Endothelial cell of umbilical vein (primary cell): ENCODE data around the gene CFAP61. TPM values are rescaled to one million over a fixed set of nuclear protein-coding genes. Genes with fewer than 3 reads are reported as not detected.

Experiments used
- BruUV-seq: library from RNA; stranded (reverse); fragments of 400-500 nt; replicated peaks from 2 replicates; lab custom pipeline; 2021; lab: Mats Ljungman, UMichigan
- CTCF ChIA-PET: fragments of 300-600, 350-600 bp; sonication (Branson Sonifier 250); formaldehyde crosslinking; loops from one replicate; lab custom pipeline; 2021; ENCODE audit warnings: antibody characterized with exemption, inconsistent platforms; lab: Charles Lee
- POLR2A ChIA-PET: fragments of 300-600, 350-600 bp; sonication (Branson Sonifier 250); formaldehyde crosslinking; loops from one replicate; lab custom pipeline; 2021; ENCODE audit warnings: antibody characterized with exemption, inconsistent platforms; lab: Charles Lee
- DNase-seq: peaks from one replicate; pipeline ENCODE4 v3.0.0-alpha.2; 2011; ENCODE audit warnings: low read depth, low spot score
- FAIRE-seq: peaks from 2 replicates; lab custom pipeline; 2011; peaks lifted over from hg19 to GRCh38; lab: Jason Lieb, UNC
- H2AFZ ChIP-seq: 2 replicates; pipeline ENCODE4 v1.6.0; 2012; ENCODE audit warnings: low read depth, low read length, control low read depth, inconsistent platforms
- H3K27ac ChIP-seq: 2 replicates; pipeline ENCODE4 v1.5.1; 2011; ENCODE audit warnings: low read depth, mild to moderate bottlenecking, control low read depth, low read length, moderate library complexity; ENCODE audit not compliant: insufficient read depth
- H3K27me3 ChIP-seq, 2 experiments: 2 replicates each; pipeline versions ENCODE4 v1.6.0 to v1.6.1; 2011; ENCODE audit warnings: low read length in 2 of 2, mixed read lengths in 1 of 2; ENCODE audit not compliant: control insufficient read depth in 2 of 2, insufficient read depth in 2 of 2
- H3K36me3 ChIP-seq, 2 experiments: 2 replicates in 1 of 2; 3 replicates in 1 of 2; pipeline ENCODE4 v1.5.1; 2011; ENCODE audit warnings: low read length in 2 of 2, mild to moderate bottlenecking in 1 of 2, moderate library complexity in 1 of 2; ENCODE audit not compliant: control insufficient read depth in 2 of 2, insufficient read depth in 2 of 2; ENCODE audit errors: extremely low read depth in 1 of 2
- H3K4me1 ChIP-seq: 3 replicates; pipeline ENCODE4 v1.5.1; 2011; ENCODE audit warnings: mild to moderate bottlenecking, low read length; ENCODE audit not compliant: control insufficient read depth, insufficient read depth; ENCODE audit errors: extremely low read depth
- H3K4me2 ChIP-seq: 2 replicates; pipeline ENCODE4 v1.6.1; 2011; ENCODE audit warnings: low read length, control low read depth, mixed read lengths; ENCODE audit not compliant: insufficient read depth
- H3K4me3 ChIP-seq, 3 experiments: fragments of 200-600 bp in 1 of 3; sonication (generic), shearing (Covaris generic) in 1 of 3; replicated peaks in 1 of 3; 2 replicates each; pipeline ENCODE4 v1.5.1; 2011 to 2016; ENCODE audit warnings: control low read depth in 3 of 3, low read length in 3 of 3, mild to moderate bottlenecking in 2 of 3, inconsistent platforms in 1 of 3, low read depth in 1 of 3, moderate library complexity in 1 of 3; ENCODE audit not compliant: insufficient read depth in 1 of 3
- H3K79me2 ChIP-seq: 2 replicates; pipeline ENCODE4 v1.6.0; 2012; ENCODE audit warnings: low read length, inconsistent platforms; ENCODE audit not compliant: control insufficient read depth, insufficient read depth
- H3K9ac ChIP-seq: replicated peaks from 2 replicates; pipeline ENCODE3; 2011; ENCODE audit warnings: low read length, control low read depth; ENCODE audit not compliant: insufficient read depth; ENCODE audit errors: extremely low read depth
- H3K9me1 ChIP-seq: replicated peaks from 3 replicates; pipeline ENCODE4 v1.6.0; 2011; ENCODE audit warnings: mild to moderate bottlenecking, low read length; ENCODE audit not compliant: control insufficient read depth, insufficient read depth; ENCODE audit errors: extremely low read depth
- H3K9me3 ChIP-seq: replicated peaks from 2 replicates; pipeline ENCODE4 v1.5.1; 2012; ENCODE audit warnings: low read length, inconsistent platforms; ENCODE audit not compliant: control insufficient read depth, insufficient read depth
- H4K20me1 ChIP-seq: replicated peaks from 2 replicates; pipeline ENCODE3; 2011; ENCODE audit warnings: mild to moderate bottlenecking, low read length; ENCODE audit not compliant: control insufficient read depth, insufficient read depth; ENCODE audit errors: extremely low read depth
- EZH2 ChIP-seq: IDR thresholded peaks from 2 replicates; pipeline ENCODE4 v1.6.1; 2012; ENCODE audit warnings: borderline replicate concordance, low read depth, mild to moderate bottlenecking, moderate library complexity, low read length, inconsistent platforms; ENCODE audit not compliant: severe bottlenecking
- FOS ChIP-seq: IDR thresholded peaks from 2 replicates; pipeline ENCODE4 v1.6.1; 2011; ENCODE audit warnings: mild to moderate bottlenecking, low read length, moderate library complexity, borderline replicate concordance; ENCODE audit not compliant: insufficient read depth
- GATA2 ChIP-seq: IDR thresholded peaks from 2 replicates; pipeline ENCODE4 v1.7.0; 2011; ENCODE audit warnings: low read depth, mild to moderate bottlenecking, moderate library complexity, mixed read lengths, low read length; ENCODE audit not compliant: insufficient read length, insufficient read depth
- JUN ChIP-seq: IDR thresholded peaks from 2 replicates; pipeline ENCODE4 v1.6.1; 2011; ENCODE audit warnings: borderline replicate concordance, low read depth; ENCODE audit not compliant: insufficient read length, insufficient read depth
- MYC ChIP-seq: IDR thresholded peaks from one replicate; pipeline ENCODE4 v1.6.1; 2011; ENCODE audit warnings: mild to moderate bottlenecking, low read depth, low read length
- POLR2A ChIP-seq: IDR thresholded peaks from 2 replicates; pipeline ENCODE4 v1.6.1; 2012; ENCODE audit warnings: low read depth, mild to moderate bottlenecking, control low read depth, low read length
- POLR2AphosphoS5 ChIP-seq: IDR thresholded peaks from 2 replicates; pipeline ENCODE4 v1.6.1; 2012; ENCODE audit warnings: low read depth, mild to moderate bottlenecking, control low read depth, low read length, moderate library complexity; ENCODE audit not compliant: insufficient read depth
- dilution Hi-C: fragments of 300-500 bp; cut with MboI; formaldehyde crosslinking; loops from one replicate; pipeline ENCODE4 v1.15.0; 2019; ENCODE audit warnings: low sequenced_read_pairs; ENCODE audit not compliant: extremely low pct_ligation_motif_present
- intact Hi-C: fragments of 100-400 bp; cut with micrococcal nuclease; formaldehyde crosslinking; loops from one replicate; pipeline ENCODE4 v1.10.0; 2022
- polyA plus RNA-seq, 4 experiments: library from polyadenylated mRNA; depleted of rRNA in 3 of 4; stranded (reverse) in 3 of 4; unstranded in 1 of 4; fragments of >200 nt; gene quantifications; 2 replicates each; pipeline versions ENCODE4 v1.2.1 to v1.2.3, GENCODE V29; 2011 to 2012; ENCODE audit warnings: missing spikeins in 1 of 4
- total RNA-seq: library from RNA; stranded (reverse); gene quantifications from 2 replicates; pipeline ENCODE4 v1.2.3, GENCODE V29; 2021
- TF ChIP-seq, protein P1 (sequence below), 2 donors: IDR thresholded peaks; 1 replicate in 1 of 2; 2 replicates in 1 of 2; pipeline ENCODE4 v1.5.1; 2011; ENCODE audit warnings: low read length in 2 of 2, mild to moderate bottlenecking in 2 of 2, moderate library complexity in 2 of 2, control low read depth in 1 of 2, inconsistent platforms in 1 of 2, low read depth in 1 of 2; ENCODE audit not compliant: insufficient read depth in 1 of 2; ENCODE audit errors: extremely low read depth in 1 of 2
- TF ChIP-seq, protein P2 (sequence below): IDR thresholded peaks from 2 replicates; pipeline ENCODE4 v1.6.1; 2011; ENCODE audit not compliant: insufficient read depth, insufficient read length

CFAP61 gene
- total and polyA plus RNA-seq, 2 donors (not counting 3 experiments of a cell fraction or from before 2014, with no cell fraction given), result not detected

DNA sequence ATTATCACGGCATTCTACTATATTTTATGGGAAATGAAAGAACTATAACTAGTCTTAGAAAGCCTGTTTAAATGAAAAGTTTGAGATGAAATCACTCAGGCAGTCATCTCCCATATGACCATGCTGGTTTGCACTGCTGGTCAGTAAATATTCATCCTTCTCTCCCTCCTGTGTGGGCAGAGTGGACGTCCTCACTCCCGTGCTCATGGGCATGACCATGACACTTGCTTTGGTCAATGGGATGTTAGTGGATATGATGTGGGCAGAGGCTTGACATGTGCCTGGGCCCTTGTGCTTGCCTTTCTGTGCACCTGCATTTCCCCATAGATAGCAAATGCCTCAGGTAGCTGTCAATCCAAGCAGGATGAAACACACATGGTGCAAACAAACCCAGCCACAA lies 222.5 kb downstream of the CFAP61 start:
- BruUV-seq, result no TSS peak
- no peak overlapping the region for H3K4me3 ChIP-seq
- peaks cover 2 to 9% of the 10 kb centered on the region in 2 experiments for H3K27me3 ChIP-seq
- dilution Hi-C loops, result no loop called here
- DNase-seq (no peak), FAIRE-seq (no peak)
- no peaks in the 10 kb centered on the region for H3K79me2 ChIP-seq
- H3K4me1 ChIP-seq, result no peaks in the 10 kb centered on the region
- no peaks in the 10 kb centered on the region for H3K9me1 ChIP-seq
- no peaks in the 10 kb centered on the region for H4K20me1 ChIP-seq
- H3K9me3 ChIP-seq, result no peaks in the 10 kb centered on the region
- no peaks in the 10 kb centered on the region for H3K36me3 ChIP-seq
- POLR2A ChIA-PET, result no interaction called here
- H2AFZ ChIP-seq, result no peak overlapping the region
- H3K27ac ChIP-seq, result no peak overlapping the region
- intact Hi-C loops, result no loop called here
- H3K4me2 ChIP-seq, result no peak overlapping the region
- H3K9ac ChIP-seq, result no peak overlapping the region
- CTCF ChIA-PET, result interaction anchor here (1.4 kb wide), 1 partner anchor 8 kb away, joined by 5 read pairs; no protein-coding TSS in a partner anchor
- TF ChIP-seq, protein P1, sequence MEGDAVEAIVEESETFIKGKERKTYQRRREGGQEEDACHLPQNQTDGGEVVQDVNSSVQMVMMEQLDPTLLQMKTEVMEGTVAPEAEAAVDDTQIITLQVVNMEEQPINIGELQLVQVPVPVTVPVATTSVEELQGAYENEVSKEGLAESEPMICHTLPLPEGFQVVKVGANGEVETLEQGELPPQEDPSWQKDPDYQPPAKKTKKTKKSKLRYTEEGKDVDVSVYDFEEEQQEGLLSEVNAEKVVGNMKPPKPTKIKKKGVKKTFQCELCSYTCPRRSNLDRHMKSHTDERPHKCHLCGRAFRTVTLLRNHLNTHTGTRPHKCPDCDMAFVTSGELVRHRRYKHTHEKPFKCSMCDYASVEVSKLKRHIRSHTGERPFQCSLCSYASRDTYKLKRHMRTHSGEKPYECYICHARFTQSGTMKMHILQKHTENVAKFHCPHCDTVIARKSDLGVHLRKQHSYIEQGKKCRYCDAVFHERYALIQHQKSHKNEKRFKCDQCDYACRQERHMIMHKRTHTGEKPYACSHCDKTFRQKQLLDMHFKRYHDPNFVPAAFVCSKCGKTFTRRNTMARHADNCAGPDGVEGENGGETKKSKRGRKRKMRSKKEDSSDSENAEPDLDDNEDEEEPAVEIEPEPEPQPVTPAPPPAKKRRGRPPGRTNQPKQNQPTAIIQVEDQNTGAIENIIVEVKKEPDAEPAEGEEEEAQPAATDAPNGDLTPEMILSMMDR (IDR thresholded peaks at IDR 0.05; ENCODE audit: extremely low read depth in 1 of 2, insufficient read depth in 1 of 2, low read depth in 1 of 2, low read length in 2 of 2), result no peak

DNA sequence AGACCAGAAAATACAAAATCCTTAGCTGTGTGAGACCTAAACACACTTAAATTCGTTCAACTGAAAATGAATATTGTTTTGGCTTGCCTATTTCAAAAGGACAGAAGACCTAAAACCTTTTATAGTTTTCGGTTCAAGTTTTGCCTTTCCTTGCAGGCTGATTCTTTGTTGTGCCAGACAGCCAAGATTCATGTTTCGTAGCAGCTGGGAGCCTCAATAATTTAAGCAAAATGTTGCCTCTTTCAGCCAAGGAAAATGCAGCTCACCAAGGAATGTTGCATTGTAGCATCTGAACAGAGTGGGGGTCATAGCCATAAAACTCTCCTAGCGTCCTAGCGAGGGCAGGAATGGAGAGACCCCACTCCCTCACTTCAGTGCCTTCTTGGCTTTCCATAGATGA lies 223.3 kb downstream of the CFAP61 start:
- no peak for DNase-seq
- H3K79me2 ChIP-seq, result no peaks in the 10 kb centered on the region
- TF ChIP-seq, protein P2, sequence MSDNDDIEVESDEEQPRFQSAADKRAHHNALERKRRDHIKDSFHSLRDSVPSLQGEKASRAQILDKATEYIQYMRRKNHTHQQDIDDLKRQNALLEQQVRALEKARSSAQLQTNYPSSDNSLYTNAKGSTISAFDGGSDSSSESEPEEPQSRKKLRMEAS, result no peak
- TF ChIP-seq EZH2 (no peak), POLR2A (no peak), GATA2 (no peak), MYC (no peak), JUN (no peak), FOS (no peak), POLR2AphosphoS5 (no peak)
- TF ChIP-seq, protein P1 (IDR thresholded peaks at IDR 0.05; ENCODE audit: extremely low read depth in 1 of 2, insufficient read depth in 1 of 2, low read depth in 1 of 2, low read length in 2 of 2), result no peak
- H3K36me3 ChIP-seq, result no peaks in the 10 kb centered on the region
- no peak overlapping the region for H3K4me3 ChIP-seq
- H3K9ac ChIP-seq, result no peak overlapping the region
- H2AFZ ChIP-seq, result no peak overlapping the region
- H4K20me1 ChIP-seq, result no peaks in the 10 kb centered on the region
- no peak overlapping the region for H3K4me2 ChIP-seq
- dilution Hi-C loops, result no loop called here
- intact Hi-C loops, result no loop called here
- peaks cover 2 to 9% of the 10 kb centered on the region in 2 experiments for H3K27me3 ChIP-seq
- H3K9me1 ChIP-seq, result no peaks in the 10 kb centered on the region
- CTCF ChIA-PET, result interaction anchor here (1.2 to 1.4 kb wide), 2 partner anchors 9 to 14 kb away, joined by 3 to 5 read pairs; no protein-coding TSS in a partner anchor
- H3K4me1 ChIP-seq, result no peaks in the 10 kb centered on the region
- H3K27ac ChIP-seq, result no peak overlapping the region
- no TSS peak for BruUV-seq
- POLR2A ChIA-PET, result no interaction called here
- H3K9me3 ChIP-seq, result no peaks in the 10 kb centered on the region
- no peak for FAIRE-seq
